CD4-positive, alpha-beta T cell treated with Interleukin-4 for 4 hours (primary cell): ENCODE results near the gene SENP1.

Experiments
- DNase-seq: peaks from one replicate; pipeline ENCODE4 v3.0.0-alpha.2; 2020

Gene SENP1

DNA sequence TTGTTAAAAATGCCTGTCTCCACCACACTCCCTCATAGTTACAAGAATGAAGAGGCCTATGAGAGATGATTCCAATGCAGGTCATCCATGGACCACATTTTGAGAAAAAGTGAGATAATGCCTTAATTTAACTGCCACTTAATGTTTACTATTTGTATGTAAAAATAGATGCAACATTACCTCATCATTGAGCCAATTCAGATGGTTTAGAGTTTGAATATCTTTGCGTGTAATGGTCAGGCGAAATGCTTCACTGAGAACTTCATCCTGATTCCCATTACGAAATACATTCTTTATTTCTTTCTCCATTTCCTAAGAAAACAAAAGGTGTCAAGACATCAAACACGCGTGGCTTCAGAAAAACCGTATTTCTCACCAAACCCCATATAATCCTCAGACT lies 42.3 kb downstream of the SENP1 start:
- no peak for DNase-seq

DNA sequence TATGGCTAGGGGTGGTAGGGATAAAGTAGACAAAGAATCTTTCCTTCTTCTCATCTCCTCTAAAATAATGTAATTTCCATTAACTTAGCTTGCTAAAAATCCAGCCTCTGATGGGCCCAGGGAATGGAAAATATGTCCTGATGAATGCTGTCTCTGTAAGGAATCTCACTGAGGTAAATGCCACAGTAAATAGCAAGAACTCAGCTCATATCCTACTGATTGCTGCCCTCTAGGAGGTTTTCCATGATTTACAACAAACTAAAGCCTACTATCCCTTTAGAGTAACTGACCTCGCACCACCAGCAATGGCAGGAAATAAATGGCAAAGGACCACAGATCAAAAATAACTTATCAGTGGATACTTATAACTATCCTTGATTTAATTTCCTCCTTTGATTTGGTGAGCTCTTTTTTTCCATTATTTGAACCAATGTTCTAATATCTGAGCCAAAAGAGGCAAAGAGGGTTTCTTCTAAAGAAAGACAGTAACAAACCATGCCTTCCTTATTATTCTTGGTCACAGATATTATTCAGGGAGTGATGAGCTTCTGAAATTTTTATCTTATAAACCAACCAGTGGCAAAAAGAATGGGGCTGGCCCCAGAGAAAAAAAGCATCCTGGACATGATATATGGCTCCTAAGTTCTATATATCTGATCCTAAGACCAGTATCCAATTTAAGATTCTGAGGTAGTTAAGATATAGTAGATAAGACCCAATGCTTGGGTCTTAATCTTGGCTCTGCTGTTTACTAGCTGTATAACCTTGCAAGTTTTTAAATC lies 43.8 kb downstream of the SENP1 start:
- no peak for DNase-seq

DNA sequence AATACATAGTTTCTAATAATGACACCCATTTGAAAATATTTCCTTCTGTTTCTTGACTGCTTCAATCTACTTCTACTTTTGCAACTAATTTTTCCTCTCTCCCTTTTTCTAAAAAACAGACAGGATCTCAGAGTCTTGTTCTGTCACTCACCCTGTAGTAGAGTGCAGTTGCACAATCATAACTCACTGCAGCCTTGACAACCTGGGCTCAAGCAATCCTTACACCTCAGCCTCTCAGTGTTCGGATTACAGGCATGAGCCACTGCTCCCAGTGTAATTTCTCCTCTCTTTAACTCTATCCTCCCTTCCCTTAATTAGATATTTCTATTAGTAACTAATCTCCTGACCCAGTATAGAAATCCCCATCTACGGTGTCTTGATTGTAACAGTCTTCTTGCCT lies 45.4 kb downstream of the SENP1 start:
- DNase-seq: no peak

DNA sequence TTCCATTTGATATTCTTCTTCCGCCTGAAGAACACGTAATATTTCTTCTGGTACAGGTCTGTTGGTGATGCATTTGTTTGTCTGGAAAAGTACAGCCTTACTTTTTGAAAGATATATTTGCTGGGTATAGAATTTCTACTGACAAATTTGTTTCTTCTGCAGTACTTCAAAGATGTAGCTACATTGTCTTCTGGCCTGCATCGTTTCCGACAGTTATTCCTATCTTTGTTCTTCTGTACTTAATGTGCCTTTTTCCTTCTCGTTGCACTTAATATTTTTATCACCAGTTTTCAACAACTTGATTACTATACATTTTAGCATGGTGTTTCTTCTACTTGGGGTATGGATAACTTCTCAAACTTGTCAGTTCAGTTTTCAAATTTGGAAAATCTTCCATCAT lies 47.1 kb downstream of the SENP1 start:
- DNase-seq: no peak

DNA sequence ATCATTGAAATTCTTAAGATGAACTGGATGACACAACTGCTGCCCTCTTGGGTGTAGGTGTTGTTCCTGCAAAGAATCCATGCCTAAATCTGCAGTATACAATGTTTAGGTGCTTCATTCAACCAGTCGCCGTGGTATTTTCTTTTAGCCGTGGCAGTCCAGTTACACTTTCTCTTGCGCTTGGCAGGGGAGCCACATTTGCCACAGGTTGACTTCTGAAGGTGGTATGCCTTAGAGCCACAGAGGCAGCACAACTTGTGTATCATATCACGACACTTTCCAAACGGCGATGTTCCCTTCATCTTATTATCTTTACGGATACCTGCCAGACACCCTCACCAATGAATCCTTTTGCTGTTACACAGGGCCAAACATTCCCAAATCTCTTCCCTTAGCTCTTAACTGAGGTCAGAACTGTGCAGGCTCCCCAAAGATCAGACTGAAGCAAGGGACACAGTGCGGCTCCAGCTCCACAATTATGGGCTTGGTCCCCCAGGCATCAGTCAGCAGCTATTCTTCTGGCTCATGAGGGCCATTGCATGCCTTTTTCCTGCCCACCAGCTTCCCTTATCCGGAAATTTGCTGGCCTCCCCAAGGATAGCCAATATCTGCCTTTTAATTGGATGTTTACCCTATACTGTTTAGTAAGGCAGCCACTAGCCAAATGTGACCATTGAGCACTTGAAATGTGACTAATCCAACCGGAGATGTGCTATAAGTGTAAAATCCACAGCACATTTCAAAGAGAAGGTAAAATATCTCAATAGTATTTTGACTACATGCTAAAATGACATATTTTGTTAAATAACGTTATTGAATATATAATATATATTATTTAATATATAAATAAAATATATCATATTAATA lies 50.7 kb downstream of the SENP1 start:
- DNase-seq: no peak

DNA sequence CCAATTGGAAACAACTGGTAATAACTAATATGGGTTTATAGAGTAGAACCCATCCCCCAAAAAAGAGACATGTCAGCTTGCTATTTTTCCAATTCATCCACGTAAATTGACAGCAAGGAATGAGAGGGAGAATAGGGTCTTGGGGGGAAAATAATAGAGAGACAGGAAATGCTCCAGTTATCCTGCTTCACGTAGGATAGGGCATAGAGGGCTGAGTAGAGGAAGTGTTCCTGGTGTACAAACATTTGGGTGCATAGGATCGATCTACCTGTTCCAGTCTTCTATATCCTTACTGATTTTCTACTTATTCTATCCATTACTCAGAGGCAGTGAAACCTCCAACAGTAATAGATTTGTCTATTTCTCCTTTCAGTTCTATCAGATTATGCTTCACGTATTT lies 52.0 kb downstream of the SENP1 start:
- DNase-seq: no peak

DNA sequence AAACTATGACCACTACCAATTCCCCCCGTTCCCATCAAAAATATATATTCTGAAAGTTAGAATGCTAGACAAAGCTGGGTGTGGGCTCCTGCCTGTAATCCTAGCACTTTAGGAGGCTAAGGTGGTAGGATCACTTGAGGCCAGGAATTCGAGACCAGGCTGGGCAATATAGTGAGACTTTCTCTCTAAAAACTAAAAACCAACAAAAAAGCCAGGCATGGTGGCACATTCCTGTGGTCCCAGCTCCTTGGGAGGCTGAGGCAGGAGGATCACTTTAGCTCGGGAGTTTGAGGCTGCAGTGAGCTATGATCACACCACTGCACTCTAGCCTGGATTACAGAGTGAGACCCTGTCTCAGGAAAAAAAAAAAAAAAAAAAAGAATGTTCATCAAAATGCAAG lies 52.8 kb downstream of the SENP1 start:
- no peak for DNase-seq

DNA sequence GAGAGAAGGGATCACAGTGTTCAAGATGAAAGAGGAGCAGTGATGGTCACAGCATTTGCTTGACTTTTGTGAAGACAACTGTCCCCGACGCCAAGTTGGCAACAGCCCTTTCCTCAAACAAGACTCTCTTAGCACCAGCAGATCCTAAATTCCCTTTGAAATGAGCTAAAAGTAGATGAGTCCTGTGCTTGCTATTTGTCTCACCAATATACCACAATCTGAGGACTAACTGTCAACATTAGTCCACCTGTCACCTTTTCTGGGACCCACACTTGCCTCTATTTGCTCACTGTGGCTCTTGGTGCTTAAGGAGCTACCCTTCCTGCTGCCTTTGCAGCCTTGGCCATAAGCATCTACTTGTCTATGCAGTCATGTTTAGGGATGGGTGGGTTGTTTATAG lies 54.2 kb downstream of the SENP1 start:
- no peak for DNase-seq

DNA sequence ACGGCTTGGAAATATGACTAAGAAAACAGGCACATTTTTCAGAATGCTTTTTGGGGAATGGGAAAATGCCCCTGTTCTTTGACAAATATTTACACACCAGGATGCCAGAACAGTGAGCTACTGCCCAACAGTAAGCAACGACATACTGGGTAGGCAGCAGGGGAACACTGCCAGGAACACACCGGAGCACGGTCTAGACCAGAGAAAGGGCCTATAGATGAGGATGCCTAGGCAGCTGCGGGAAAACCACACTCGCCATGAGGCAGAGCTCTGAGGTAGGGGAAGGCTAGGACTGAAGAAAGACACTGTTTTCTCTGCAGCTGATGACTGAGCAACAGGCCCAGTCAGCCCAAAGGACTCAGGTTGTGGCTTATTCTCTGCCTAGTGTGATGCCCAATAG lies 55.7 kb downstream of the SENP1 start:
- no peak for DNase-seq

DNA sequence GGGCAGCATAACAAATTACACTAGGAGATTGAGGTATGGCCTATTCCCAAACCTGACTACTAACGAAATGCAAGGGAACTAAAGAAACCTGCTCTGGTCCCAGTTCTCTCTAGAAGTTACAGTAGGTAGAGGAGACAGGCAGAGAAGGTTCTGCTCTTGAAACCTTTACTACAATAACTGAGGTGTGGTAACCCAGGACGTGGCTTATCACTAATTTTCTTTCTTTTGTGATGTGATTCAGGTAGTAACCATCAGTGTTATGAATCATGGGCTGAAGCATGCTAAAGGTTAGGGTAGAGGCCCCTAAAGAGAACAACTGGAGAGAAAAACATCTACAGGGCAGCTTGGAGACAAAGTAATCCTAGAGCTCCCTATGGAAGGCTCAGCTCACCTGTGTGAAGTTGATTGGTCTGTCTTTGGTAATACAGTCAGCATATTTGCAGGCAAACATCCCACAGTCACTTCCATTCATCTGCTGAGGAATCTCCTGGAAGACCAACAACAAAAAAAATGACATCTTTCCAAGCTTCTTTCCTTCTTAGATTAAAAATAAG lies 59.8 kb downstream of the SENP1 start:
- DNase-seq: no peak

DNA sequence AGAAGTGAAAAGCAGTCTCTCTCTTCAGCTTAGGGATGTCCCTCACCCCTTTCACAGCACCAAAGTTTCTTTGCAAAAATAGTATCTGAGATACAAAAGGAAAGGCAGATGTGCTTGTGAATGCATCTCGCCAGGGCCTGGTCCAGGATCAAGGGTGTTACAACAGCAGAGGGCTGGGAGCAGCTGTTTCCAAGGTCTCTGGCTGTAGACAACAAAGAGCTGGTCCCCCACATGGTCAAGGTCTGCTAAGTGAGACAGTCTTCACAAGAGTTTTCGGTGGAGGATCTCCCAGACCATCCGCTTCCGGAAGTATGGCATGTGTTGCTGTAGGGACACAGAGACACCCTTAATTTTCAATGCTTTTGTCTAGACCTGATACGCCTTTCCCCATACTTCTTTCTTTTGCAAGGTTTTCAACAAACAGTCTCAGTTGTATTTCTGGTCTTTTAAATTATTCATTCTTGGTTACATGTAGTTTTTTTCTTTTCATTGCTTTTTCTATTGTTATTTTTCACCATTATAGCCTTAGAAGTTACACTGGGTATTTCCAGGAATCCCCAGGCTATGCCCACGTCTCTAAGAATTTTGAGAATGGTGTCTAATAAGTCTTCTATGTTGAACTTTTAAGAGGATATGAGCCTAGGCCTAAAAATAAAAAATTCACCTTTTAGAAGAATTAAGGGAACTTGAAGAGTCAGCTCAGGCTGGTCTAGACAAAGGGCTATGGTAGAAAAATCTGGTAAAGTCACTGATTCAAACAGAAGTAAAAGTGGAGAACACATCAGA lies 60.6 kb downstream of the SENP1 start:
- no peak for DNase-seq

DNA sequence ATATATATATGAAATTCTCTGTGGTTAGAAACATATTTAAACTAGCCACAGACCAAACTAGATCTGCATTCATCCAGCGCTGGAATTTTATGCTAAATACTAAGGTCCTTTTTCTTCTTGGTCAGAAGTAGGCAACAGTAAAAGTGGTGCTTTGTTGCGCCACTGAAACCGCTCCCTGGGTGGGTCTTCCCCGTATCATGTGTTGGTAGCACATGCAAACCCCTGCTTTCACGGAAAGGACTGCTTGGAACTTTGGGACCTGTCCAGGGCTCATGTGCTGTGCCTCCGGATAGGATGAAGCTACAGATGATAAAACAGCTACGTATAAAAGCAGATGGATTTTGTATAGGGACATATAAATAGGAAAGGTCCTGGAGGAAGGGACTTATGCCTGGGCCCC lies 61.5 kb downstream of the SENP1 start:
- no peak for DNase-seq

DNA sequence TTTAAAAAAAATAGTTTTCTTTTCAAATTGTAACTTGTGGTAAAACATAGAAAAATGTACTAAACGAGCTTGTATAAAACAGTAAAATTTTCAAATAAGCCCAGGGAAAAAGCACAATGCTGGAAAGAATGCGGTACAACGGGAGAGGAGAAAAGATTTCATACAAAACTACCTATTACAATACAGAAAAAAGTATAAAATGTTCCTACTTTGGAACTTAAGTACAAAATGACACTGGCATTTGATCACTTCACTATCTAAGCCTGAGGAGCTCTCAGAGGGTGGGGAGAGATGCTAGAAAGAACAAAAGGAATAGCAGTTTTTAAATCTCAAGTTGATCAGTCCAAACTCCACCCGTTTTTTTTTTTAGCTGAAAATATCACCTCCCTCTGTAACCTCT lies 62.1 kb downstream of the SENP1 start:
- DNase-seq: no peak

DNA sequence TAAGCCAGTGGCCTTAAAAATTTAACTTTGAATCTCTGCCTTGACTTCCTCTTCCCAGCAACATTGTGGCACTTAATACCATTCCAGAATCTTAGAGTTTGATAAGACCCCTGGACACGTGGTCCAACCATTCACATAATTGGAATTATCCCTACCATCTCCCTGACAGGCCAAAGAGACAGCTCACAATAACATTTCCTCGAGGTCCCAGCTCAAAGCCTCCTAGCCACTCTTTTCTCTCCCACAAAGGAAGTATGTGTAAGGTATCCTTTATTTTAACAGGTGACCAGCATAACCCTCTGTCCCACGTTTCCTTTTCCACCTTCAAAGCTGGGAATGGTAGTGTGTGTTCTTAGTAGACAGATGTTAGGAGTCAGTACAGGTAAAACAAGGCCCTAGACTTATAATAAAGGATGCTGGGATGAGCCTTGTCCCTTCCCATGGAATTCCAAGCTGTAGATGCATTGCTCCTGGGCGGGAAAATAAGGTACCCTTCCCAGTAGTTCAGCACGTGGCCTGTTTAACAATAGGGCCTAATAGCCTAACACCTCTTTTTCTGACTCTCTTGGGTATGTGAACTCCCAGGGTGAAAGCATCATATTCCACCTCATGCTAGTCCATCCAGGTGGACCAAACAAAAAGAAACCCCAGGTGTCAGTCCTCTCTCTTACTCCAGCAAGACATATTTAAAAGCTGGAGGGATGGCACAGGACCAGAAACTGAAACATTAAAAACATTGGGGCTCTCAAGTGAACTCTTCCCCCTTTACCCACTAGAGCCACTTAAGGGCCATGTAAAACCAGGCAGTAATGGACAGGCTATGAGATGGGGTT lies 64.1 kb downstream of the SENP1 start:
- no peak for DNase-seq

DNA sequence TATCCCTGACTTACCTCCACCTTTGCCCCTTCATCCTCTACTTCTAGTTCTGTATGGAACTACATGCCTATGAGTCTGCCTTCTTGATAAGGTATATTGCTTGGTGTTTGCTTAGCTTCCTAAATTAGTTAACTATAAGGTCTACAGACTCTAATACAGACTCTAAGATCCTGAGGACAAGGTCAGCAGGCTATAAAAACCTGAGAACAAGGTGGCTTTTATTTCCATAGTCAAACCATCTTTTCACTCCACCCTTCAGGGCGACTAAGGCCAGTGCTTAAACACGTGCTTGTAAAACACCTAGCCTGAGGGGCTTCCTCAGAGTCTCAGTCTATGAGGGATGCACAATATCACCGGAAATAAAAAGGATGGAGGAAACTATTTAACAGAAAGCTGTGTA lies 65.5 kb downstream of the SENP1 start:
- no peak for DNase-seq

DNA sequence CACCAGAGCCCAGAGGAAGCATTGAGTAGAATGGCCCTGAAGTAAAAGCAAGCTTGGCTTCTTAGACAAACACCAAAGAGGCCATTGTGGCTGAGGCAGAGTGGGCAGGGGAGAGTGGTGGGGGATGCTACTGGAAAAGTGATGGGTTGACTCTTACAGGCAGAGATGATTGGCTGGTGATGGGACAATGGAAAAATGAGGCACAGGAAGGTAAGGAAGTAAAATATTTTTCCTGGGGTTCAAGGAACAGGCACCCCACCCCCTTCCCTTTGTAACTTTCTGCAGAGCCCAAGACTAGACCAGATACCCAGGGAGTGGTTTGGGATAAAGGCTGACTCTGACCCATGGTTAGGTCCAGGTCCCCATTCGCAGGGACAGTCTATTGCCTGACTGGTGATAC lies 66.7 kb downstream of the SENP1 start:
- DNase-seq: no peak

DNA sequence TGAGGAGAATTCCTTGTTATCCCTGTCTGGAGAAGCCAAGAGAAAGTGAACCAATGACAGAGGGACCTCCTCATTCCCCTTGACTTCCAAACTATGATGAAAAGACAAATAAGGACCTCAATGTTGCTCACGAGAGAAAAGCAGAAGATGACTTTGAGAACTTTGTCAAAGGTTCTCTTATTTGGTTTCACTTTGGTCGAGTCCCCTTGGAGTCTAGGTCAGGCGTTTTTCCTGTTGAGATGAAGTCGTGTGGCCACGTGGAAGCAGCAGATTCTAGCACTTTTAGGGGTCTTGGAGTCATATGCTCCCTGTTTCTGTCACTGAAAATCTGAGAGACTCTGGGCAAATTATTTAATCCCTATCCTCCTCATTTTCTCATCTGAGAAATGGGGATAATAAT lies 67.8 kb downstream of the SENP1 start:
- DNase-seq: no peak

DNA sequence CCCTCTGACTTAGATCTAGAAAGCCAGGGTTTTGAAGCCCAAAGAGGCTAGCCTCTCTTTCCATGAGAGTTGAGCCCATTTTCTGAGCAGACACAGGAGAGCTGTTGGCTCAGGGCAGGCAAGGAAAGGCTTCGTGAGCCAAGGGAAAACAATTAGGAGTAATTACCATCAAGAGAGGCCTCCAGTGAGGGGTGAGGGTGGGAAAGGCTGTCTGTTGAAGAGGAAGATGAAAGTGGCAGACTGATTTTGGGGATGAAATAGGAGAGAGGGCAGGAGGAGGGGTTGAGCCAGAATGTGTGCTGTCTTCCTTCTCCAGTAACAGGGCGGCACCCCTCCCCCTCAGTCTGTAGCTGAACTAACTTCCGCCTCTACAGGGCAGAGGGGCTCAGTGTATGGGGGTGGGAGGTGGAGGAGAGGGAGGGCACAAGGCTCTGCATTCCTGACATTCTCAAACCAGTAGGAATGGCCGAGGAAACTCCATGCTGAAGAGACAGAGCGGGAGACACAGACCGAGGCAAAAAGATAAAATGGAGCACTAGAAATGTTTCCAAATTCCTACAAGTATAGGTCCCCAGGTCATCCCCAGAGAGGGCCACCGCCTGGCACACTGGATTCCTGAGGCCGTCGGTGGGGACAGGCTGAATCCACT lies 68.5 kb downstream of the SENP1 start:
- no peak for DNase-seq

DNA sequence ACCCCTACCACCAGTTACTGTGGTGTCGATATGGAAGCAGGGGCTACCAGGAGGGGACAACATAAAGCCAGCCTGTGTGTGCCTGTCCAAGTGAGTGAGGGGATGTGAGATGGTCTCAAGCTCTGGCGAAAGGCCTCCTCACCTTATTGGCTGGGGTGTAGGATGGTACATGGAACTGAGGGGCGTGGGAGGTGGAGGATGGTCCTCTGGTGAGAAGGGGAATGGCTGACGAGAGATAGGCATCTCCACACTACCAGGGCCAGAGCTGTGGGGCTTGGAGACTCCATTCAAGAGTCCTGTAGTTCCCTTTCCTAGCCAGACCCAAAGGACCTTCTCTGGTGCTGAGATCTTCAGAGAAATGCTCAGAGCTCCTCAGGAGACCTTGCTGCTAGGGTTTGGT lies 69.1 kb downstream of the SENP1 start:
- DNase-seq: no peak

DNA sequence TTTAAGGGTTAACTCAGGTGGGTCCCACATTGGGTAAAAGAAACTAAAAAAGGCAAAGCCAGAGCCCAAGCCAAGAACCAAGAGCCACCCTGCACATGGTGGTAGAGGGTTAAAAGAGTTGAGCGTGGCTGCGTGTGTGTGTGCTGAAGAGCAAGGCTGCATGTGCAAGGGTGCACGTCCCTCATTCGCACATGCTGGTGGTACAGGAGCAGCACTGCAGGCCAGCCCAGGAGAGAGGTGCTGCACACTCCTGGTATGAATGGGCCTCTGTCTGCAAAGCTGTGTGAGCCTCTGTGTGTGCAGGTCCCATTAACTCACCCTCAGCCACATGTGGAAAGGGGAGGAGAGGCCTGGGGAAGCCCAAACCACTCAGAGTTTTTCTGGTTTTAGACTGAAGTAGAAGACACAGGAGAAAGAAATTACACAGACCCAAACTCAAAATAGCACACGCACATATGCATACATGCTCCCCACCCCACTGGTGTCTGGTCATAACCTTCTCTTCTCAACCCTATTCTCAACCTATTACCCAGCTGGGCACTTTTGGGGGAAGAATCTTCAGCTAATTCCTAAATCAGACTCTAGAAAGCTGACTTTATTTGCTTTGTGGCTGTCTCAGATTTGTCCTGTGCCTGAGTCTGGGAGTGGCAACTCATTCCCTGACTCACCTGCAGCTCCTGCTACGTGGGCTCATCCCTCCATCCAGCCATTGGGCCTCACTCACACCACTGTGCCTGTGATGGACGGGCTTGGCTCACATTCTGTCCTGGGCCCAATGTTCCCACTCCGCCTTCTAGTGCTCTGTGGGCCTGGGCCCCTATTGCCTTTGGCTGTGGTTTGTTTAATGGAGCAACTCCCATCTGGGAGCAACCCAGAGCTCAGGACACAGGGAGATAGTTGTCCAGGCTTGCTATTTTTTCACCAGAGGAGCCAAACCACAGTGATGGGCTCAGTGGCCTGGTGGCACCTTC lies 70.8 kb downstream of the SENP1 start:
- no peak for DNase-seq

DNA sequence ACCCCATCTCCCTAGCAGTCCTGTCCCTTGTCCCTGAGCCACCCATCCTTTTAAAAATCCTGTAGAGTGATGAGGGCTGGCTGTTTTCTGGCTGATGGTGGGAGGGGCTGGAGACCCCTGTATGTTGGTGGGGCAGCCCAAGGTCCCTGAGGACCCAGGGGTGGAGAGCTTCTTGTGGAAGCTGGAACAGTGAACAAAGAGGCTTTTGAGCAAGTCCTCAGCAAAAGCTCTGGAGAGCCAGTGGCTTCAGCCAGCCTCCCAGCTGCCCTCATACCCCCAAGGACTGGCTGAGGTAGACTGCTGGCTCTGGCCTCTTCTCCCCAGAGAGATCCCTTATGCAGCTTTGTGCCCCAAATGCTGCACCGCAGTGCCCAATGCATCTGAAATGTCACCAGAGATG lies 72.4 kb downstream of the SENP1 start:
- DNase-seq: no peak
